Tibial artery (tissue), 4 donors: ENCODE measurements around the gene ERC2.

Experiments used
- DNase-seq, 2 donors: peaks; one replicate each; pipeline ENCODE4 v3.0.0-alpha.2; 2019
- H3K27ac ChIP-seq, 2 donors: fragments of 200-600 bp; sonication (generic) in 1 of 2; 1 replicate in 1 of 2; 2 replicates in 1 of 2; pipeline ENCODE4 v1.5.1; 2018 to 2019; ENCODE audit warnings: mild to moderate bottlenecking in 1 of 2
- H3K27me3 ChIP-seq, 2 donors: fragments of 200-600 bp; sonication (generic) in 1 of 2; one replicate each; pipeline versions ENCODE4 v1.5.1 to v1.6.0; 2016 to 2019
- H3K36me3 ChIP-seq, 3 donors: fragments of 200-600 bp; sonication (generic) in 2 of 3; one replicate each; pipeline ENCODE4 v1.5.1; 2016 to 2019; ENCODE audit warnings: mild to moderate bottlenecking in 2 of 3
- H3K4me1 ChIP-seq, 4 donors: fragments of 200-600 bp; sonication (generic) in 2 of 4; 1 replicate in 3 of 4; 2 replicates in 1 of 4; pipeline ENCODE4 v1.5.1; 2016 to 2019
- H3K4me3 ChIP-seq, 2 donors: fragments of 200-600 bp; sonication (generic) in 1 of 2; 1 replicate in 1 of 2; 2 replicates in 1 of 2; pipeline ENCODE4 v1.5.1; 2018 to 2019; ENCODE audit warnings: mild to moderate bottlenecking in 2 of 2
- H3K9me3 ChIP-seq, 3 donors: fragments of 200-600 bp; sonication (generic) in 1 of 3; one replicate each; pipeline ENCODE4 v1.5.1; 2016 to 2019
- CTCF ChIP-seq, 2 experiments: fragments of 200-600 bp in 1 of 2; fragments of 450-650 bp in 1 of 2; IDR thresholded peaks; one replicate each; pipeline ENCODE4 v1.5.1; 2017 to 2019; ENCODE audit warnings: antibody characterized with exemption in 2 of 2, mild to moderate bottlenecking in 1 of 2, moderate library complexity in 1 of 2
- intact Hi-C: fragments of 100-400 bp; cut with DNase I; formaldehyde crosslinking; loops from one replicate; pipeline ENCODE4 v1.15.0; 2023; ENCODE audit warnings: low total_unique reads

ERC2 gene

GRCh38 chr3:55906896-55907295, 561.4 kb downstream of the ERC2 start:
- H3K27ac ChIP-seq, result no peak overlapping the region
- peaks cover 0 to 2% of the 10 kb centered on the region in 2 donors for H3K27me3 ChIP-seq
- H3K4me1 ChIP-seq, result no peaks in the 10 kb centered on the region
- no peaks in the 10 kb centered on the region for H3K36me3 ChIP-seq
- intact Hi-C loops, result no loop called here
- no peak for DNase-seq
- H3K4me3 ChIP-seq, result no peak overlapping the region
- no peaks in the 10 kb centered on the region for H3K9me3 ChIP-seq
- no peak for TF ChIP-seq CTCF (IDR thresholded peaks at IDR 0.05)

GRCh38 chr3:55904716-55905115, 563.6 kb downstream of the ERC2 start:
- no peak for TF ChIP-seq CTCF (IDR thresholded peaks at IDR 0.05)
- DNase-seq, result no peak
- intact Hi-C loops, result no loop called here

GRCh38 chr3:55903680-55904079, 564.6 kb downstream of the ERC2 start:
- intact Hi-C loops, result no loop called here
- Histone ChIP-seq H3K27ac (no peak overlapping the region), H3K36me3 (no peaks in the 10 kb centered on the region), H3K9me3 (no peaks in the 10 kb centered on the region), H3K4me1 (no peaks in the 10 kb centered on the region), H3K4me3 (no peak overlapping the region), H3K27me3 (peaks cover 0 to 2% of the 10 kb centered on the region in 2 donors)
- DNase-seq, result no peak
- no peak for TF ChIP-seq CTCF (IDR thresholded peaks at IDR 0.05)

More at GRCh38 chr3:55904716-55905115, 563.6 kb downstream of the ERC2 start:
- peaks cover 0 to 2% of the 10 kb centered on the region in 2 donors for H3K27me3 ChIP-seq
- H3K9me3 ChIP-seq, result no peaks in the 10 kb centered on the region
- H3K4me1 ChIP-seq, result no peaks in the 10 kb centered on the region
- H3K4me3 ChIP-seq, result no peak overlapping the region
- H3K27ac ChIP-seq, result no peak overlapping the region
- no peaks in the 10 kb centered on the region for H3K36me3 ChIP-seq

- intact Hi-C loops, result no loop called here
- Histone ChIP-seq H3K4me1 (no peaks in the 10 kb centered on the region), H3K4me3 (no peak overlapping the region), H3K27ac (no peak overlapping the region), H3K9me3 (no peaks in the 10 kb centered on the region), H3K27me3 (peaks cover 0 to 2% of the 10 kb centered on the region in 2 donors), H3K36me3 (no peaks in the 10 kb centered on the region)
- TF ChIP-seq CTCF (IDR thresholded peaks at IDR 0.05), result no peak
- DNase-seq, result no peak
These were observed 565.9 kb downstream of the ERC2 start for GRCh38 chr3:55902221-55902900.

- TF ChIP-seq CTCF (IDR thresholded peaks at IDR 0.05), result no peak
- no peak for DNase-seq
- H3K4me1 ChIP-seq, result no peaks in the 10 kb centered on the region
- no peaks in the 10 kb centered on the region for H3K9me3 ChIP-seq
- H3K27me3 ChIP-seq, result peaks cover 0 to 3% of the 10 kb centered on the region in 2 donors
- no peaks in the 10 kb centered on the region for H3K36me3 ChIP-seq
- no peak overlapping the region for H3K27ac ChIP-seq
- intact Hi-C loops, result no loop called here
- H3K4me3 ChIP-seq, result no peak overlapping the region
These were observed 568.4 kb downstream of the ERC2 start for GRCh38 chr3:55899887-55900286.
